ENCODE data around the gene ENPEP.

Gene ENPEP

DNA sequence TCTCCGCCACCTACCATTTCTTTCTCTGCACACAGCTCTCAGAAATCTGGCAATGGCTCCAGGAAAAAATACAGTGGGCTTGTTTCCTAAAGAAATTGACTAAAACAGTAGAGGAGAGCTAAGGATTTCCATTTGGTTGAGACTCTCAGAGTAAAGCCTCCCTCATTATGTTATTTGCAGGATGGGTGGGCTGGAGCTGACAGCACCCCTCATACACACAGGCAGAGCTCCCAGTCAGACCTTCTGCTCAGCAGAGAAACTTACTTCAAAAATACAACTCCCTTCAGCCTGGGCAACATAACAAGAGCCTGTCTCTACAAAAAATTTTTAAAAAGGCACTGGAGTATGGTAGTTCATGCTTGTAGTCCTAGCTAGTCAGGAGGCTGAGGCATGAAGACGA is 44.9 kb downstream of the ENPEP start:
- Histone ChIP-seq H3K4me1 (ENCODE audit: insufficient read depth, poor library complexity, severe bottlenecking) (no peaks in the 10 kb centered on the region), H3K27ac (ENCODE audit: poor library complexity, severe bottlenecking) (no peak overlapping the region), H3K27me3 (ENCODE audit: insufficient read depth, poor library complexity, severe bottlenecking) (no peaks in the 10 kb centered on the region), H3K36me3 (ENCODE audit: low read depth) (no peaks in the 10 kb centered on the region), H3K9me3 (ENCODE audit: severe bottlenecking) (no peaks in the 10 kb centered on the region), H3K4me3 (ENCODE audit: severe bottlenecking) (no peak overlapping the region)
- no peak for DNase-seq (ENCODE audit: low spot score)
- TF ChIP-seq, protein P1, sequence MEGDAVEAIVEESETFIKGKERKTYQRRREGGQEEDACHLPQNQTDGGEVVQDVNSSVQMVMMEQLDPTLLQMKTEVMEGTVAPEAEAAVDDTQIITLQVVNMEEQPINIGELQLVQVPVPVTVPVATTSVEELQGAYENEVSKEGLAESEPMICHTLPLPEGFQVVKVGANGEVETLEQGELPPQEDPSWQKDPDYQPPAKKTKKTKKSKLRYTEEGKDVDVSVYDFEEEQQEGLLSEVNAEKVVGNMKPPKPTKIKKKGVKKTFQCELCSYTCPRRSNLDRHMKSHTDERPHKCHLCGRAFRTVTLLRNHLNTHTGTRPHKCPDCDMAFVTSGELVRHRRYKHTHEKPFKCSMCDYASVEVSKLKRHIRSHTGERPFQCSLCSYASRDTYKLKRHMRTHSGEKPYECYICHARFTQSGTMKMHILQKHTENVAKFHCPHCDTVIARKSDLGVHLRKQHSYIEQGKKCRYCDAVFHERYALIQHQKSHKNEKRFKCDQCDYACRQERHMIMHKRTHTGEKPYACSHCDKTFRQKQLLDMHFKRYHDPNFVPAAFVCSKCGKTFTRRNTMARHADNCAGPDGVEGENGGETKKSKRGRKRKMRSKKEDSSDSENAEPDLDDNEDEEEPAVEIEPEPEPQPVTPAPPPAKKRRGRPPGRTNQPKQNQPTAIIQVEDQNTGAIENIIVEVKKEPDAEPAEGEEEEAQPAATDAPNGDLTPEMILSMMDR (IDR thresholded peaks at IDR 0.05; ENCODE audit: poor library complexity, severe bottlenecking), result no peak
- ATAC-seq (ENCODE audit: low read depth), result no peak

DNA sequence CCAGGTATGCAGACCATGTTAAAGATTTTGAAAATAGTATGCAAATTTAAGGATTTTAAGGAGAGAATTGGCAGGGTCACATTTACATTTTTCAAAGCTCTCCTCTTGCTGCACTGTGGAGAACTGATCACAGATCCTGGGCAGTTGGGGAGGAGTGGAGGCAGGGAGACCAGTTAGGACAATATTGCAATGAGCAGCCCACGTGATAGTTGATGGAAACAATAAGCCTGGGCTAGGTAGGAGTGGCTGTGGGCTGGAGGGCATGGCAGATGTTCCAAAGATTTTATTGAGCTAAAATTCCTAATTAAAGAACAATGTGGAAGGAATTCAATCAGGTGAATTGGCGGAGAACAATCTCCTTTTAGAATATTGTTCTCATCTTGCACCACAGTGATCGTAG is 50.6 kb downstream of the ENPEP start:
- H3K9me3 ChIP-seq (ENCODE audit: severe bottlenecking), result no peaks in the 10 kb centered on the region
- no peak overlapping the region for H3K4me3 ChIP-seq (ENCODE audit: severe bottlenecking)
- DNase-seq (ENCODE audit: low spot score) (no peak), ATAC-seq (ENCODE audit: low read depth) (no peak)
- H3K36me3 ChIP-seq (ENCODE audit: low read depth), result no peaks in the 10 kb centered on the region
- TF ChIP-seq, protein P1 (IDR thresholded peaks at IDR 0.05; ENCODE audit: poor library complexity, severe bottlenecking), result no peak
- H3K4me1 ChIP-seq (ENCODE audit: insufficient read depth, poor library complexity, severe bottlenecking), result no peaks in the 10 kb centered on the region
- no peaks in the 10 kb centered on the region for H3K27me3 ChIP-seq (ENCODE audit: insufficient read depth, poor library complexity, severe bottlenecking)
- H3K27ac ChIP-seq (ENCODE audit: poor library complexity, severe bottlenecking), result no peak overlapping the region

GRCh38 chr4:110527156-110527555 is 51.2 kb downstream of the ENPEP start:
- no peaks in the 10 kb centered on the region for H3K9me3 ChIP-seq (ENCODE audit: severe bottlenecking)
- TF ChIP-seq, protein P1 (IDR thresholded peaks at IDR 0.05; ENCODE audit: poor library complexity, severe bottlenecking), result no peak
- H3K4me3 ChIP-seq (ENCODE audit: severe bottlenecking), result no peak overlapping the region
- DNase-seq (ENCODE audit: low spot score), result no peak
- no peaks in the 10 kb centered on the region for H3K36me3 ChIP-seq (ENCODE audit: low read depth)
- H3K4me1 ChIP-seq (ENCODE audit: insufficient read depth, poor library complexity, severe bottlenecking), result no peaks in the 10 kb centered on the region
- no peaks in the 10 kb centered on the region for H3K27me3 ChIP-seq (ENCODE audit: insufficient read depth, poor library complexity, severe bottlenecking)
- H3K27ac ChIP-seq (ENCODE audit: poor library complexity, severe bottlenecking), result no peak overlapping the region
- ATAC-seq (ENCODE audit: low read depth), result no peak

DNA sequence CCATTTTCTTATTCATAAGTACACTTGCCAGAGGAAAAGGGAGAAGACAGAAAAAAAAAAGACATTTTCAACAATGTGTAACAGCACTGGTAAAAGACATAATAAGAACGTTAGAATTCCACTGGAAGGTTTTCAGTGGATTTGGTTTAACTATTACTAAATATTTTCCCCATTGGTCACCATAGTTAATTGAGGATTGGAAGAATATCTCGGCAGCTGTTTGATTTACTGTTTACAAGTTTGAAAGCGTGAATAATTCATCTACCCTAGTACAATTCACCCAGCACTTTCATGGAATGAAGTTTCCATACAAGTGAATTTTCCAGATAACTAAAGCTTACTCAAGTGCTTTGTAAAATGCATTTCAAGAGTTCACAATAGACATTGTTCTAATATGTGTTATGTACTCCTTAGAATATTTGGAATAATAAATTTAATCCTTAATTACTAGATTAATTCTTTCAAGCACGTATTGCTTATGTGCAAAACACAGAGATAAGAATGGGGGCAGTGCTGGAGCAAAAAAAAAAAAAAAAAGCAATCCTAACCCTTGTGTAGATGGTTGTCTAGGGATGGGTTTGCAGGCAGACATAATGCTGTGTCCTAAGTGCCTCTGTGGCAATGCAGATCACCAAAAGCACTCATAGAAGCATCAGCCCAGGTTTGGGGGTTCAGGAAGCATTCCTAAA is 57.1 kb downstream of the ENPEP start:
- Histone ChIP-seq H3K36me3 (ENCODE audit: low read depth) (no peaks in the 10 kb centered on the region), H3K9me3 (ENCODE audit: severe bottlenecking) (no peaks in the 10 kb centered on the region), H3K27me3 (ENCODE audit: insufficient read depth, poor library complexity, severe bottlenecking) (no peaks in the 10 kb centered on the region), H3K27ac (ENCODE audit: poor library complexity, severe bottlenecking) (peak overlapping the region; percentile 70), H3K4me3 (ENCODE audit: severe bottlenecking) (no peak overlapping the region), H3K4me1 (ENCODE audit: insufficient read depth, poor library complexity, severe bottlenecking) (peaks cover 16% of the 10 kb centered on the region)
- TF ChIP-seq, protein P1 (IDR thresholded peaks at IDR 0.05; ENCODE audit: poor library complexity, severe bottlenecking), result no peak
- DNase-seq (ENCODE audit: low spot score), result no peak
- ATAC-seq (ENCODE audit: low read depth), result no peak

DNA sequence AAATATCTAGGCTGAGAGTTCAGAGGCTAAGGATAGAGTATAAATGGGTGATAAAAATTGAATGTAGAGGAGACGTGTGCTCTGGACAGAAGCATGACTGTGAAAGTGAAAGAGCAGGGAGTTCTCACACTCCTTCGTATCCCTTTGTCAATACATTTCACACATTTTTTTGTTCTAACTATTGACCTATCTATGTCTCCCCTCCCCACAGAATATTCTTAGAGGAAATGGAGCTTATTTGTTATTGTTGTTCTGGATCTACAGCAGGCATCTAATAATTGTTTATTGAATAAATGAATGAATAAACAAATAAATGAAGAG is 57.6 kb downstream of the ENPEP start:
- Histone ChIP-seq H3K36me3 (ENCODE audit: low read depth) (no peaks in the 10 kb centered on the region), H3K9me3 (ENCODE audit: severe bottlenecking) (no peaks in the 10 kb centered on the region), H3K27ac (ENCODE audit: poor library complexity, severe bottlenecking) (peak overlapping the region; percentile 70), H3K4me3 (ENCODE audit: severe bottlenecking) (no peak overlapping the region), H3K27me3 (ENCODE audit: insufficient read depth, poor library complexity, severe bottlenecking) (no peaks in the 10 kb centered on the region), H3K4me1 (ENCODE audit: insufficient read depth, poor library complexity, severe bottlenecking) (peaks cover 16% of the 10 kb centered on the region)
- TF ChIP-seq, protein P1 (IDR thresholded peaks at IDR 0.05; ENCODE audit: poor library complexity, severe bottlenecking), result no peak
- DNase-seq (ENCODE audit: low spot score) (no peak), ATAC-seq (ENCODE audit: low read depth) (no peak)

Data from RWPE2 (cell line).